Loucy (cell line): ENCODE results near the gene FADS3.

Source experiments
- CTCF ChIP-seq: fragments of 200-600 bp; sonication (generic); conservative IDR thresholded peaks from 2 replicates; pipeline ENCODE4 v1.5.1; 2014; ENCODE audit warnings: mild to moderate bottlenecking, antibody characterized with exemption, low read length
- EZH2phosphoT487 ChIP-seq: fragments of 200-600 bp; IDR thresholded peaks from 2 replicates; pipeline ENCODE4 v1.6.1; 2018; ENCODE audit warnings: antibody characterized with exemption, mild to moderate bottlenecking, moderate library complexity, borderline replicate concordance

GRCh38 chr11:61911701-61912529 lies 20.6 kb upstream of the FADS3 start:
- TF ChIP-seq CTCF (no peak), EZH2phosphoT487 (no peak)
